PFSK-1 (cell line): ENCODE data around the gene TPP2.

Experiments
- FOXP2 ChIP-seq: optimal IDR thresholded peaks from 2 replicates; pipeline ENCODE3; 2011; ENCODE audit warnings: borderline replicate concordance, control low read depth, inconsistent platforms; ENCODE audit not compliant: insufficient read depth; ENCODE audit errors: extremely low read length, extremely low read depth
- POLR2AphosphoS5 ChIP-seq: IDR thresholded peaks from 2 replicates; pipeline ENCODE4 v1.6.1; 2012; ENCODE audit warnings: low read depth, mild to moderate bottlenecking, control low read depth, low read length, moderate library complexity
- SIN3A ChIP-seq: IDR thresholded peaks from 2 replicates; pipeline ENCODE4 v1.6.1; 2012; ENCODE audit warnings: mild to moderate bottlenecking, low read length, moderate library complexity, borderline replicate concordance; ENCODE audit not compliant: insufficient read depth
- TAF1 ChIP-seq: IDR thresholded peaks from 2 replicates; pipeline ENCODE4 v1.6.1; 2012; ENCODE audit warnings: low read length, control low read depth, borderline replicate concordance; ENCODE audit not compliant: insufficient read depth
- TF ChIP-seq, protein P1 (sequence below), 2 experiments: IDR thresholded peaks; 2 replicates each; pipeline versions ENCODE4 v1.6.1 to v1.8.0; 2011 to 2012; ENCODE audit warnings: low read depth in 2 of 2, low read length in 2 of 2, control low read depth in 1 of 2, inconsistent platforms in 1 of 2, mild to moderate bottlenecking in 1 of 2, moderate library complexity in 1 of 2; ENCODE audit not compliant: insufficient read depth in 1 of 2

DNA sequence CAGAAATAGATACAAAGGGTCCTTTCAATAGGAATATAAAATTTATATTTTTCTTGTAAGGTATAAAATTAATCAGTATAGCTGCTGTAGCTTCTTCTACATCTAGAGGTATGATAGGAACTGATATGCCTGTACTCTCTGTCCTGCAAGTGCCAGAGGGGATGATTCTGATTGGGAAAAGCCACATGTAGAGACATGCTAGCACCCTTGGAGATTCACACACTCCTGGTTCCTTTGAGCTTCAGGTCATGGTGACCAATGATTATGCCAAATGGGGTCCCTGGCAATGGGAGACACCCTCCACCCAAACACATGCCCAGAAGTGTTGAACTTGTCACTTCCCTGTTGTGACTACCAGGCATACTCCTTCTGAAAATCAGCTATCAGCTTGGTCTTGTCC lies 112.8 kb downstream of the TPP2 start:
- TF ChIP-seq POLR2AphosphoS5 (no peak), TAF1 (no peak), SIN3A (no peak), FOXP2 (no peak)
- TF ChIP-seq, protein P1, sequence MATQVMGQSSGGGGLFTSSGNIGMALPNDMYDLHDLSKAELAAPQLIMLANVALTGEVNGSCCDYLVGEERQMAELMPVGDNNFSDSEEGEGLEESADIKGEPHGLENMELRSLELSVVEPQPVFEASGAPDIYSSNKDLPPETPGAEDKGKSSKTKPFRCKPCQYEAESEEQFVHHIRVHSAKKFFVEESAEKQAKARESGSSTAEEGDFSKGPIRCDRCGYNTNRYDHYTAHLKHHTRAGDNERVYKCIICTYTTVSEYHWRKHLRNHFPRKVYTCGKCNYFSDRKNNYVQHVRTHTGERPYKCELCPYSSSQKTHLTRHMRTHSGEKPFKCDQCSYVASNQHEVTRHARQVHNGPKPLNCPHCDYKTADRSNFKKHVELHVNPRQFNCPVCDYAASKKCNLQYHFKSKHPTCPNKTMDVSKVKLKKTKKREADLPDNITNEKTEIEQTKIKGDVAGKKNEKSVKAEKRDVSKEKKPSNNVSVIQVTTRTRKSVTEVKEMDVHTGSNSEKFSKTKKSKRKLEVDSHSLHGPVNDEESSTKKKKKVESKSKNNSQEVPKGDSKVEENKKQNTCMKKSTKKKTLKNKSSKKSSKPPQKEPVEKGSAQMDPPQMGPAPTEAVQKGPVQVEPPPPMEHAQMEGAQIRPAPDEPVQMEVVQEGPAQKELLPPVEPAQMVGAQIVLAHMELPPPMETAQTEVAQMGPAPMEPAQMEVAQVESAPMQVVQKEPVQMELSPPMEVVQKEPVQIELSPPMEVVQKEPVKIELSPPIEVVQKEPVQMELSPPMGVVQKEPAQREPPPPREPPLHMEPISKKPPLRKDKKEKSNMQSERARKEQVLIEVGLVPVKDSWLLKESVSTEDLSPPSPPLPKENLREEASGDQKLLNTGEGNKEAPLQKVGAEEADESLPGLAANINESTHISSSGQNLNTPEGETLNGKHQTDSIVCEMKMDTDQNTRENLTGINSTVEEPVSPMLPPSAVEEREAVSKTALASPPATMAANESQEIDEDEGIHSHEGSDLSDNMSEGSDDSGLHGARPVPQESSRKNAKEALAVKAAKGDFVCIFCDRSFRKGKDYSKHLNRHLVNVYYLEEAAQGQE (IDR thresholded peaks at IDR 0.05; ENCODE audit: insufficient read depth in 1 of 2, low read depth in 2 of 2, low read length in 2 of 2): no peak
